Measurements from ENCODE around the gene DYRK3. TPM values are rescaled to one million over a fixed set of nuclear protein-coding genes. Genes with fewer than 3 reads are reported as not detected.

Gene DYRK3
- total and polyA plus RNA-seq, 3 experiments from 2014 or later = 11.0 to 11.7 TPM; not detected in 1

GRCh38 chr1:206591226-206591625 lies 44.1 kb upstream of the DYRK3 start:
- no peak overlapping the region for H3K4me3 ChIP-seq (ENCODE audit: low read length)
- H3K4me1 ChIP-seq (ENCODE audit: insufficient read depth, low read length) = peaks cover 13% of the 10 kb centered on the region
- Mint-ChIP-seq H3K4me3 (peak overlapping the region in 2 of 7 donors; percentile 20 to 31), H3K36me3 (peaks cover 0 to 91% (median 27%) of the 10 kb centered on the region in 3 donors), H3K4me1 (peaks cover 42 to 58% (median 58%) of the 10 kb centered on the region in 3 donors), H3K27me3 (no peaks in the 10 kb centered on the region), H3K27ac (peak overlapping the region; percentile 83 to 96 (median 93)), H3K9me3 (no peaks in the 10 kb centered on the region)
- no peaks in the 10 kb centered on the region for H3K9me3 ChIP-seq (ENCODE audit: low read length)
- POLR2A ChIA-PET = no interaction called here
- DNase-seq = no peak
- CTCF ChIA-PET = interaction anchor here (0.9 to 4.1 kb wide), 13 partner anchors 9 to 114 kb away, joined by 3 to 37 read pairs (median 5); partner anchors contain the start of gene EIF2D
- no peaks in the 10 kb centered on the region for H3K27me3 ChIP-seq (ENCODE audit: insufficient read depth, low read length, poor library complexity, severe bottlenecking)
- no peak overlapping the region for H3K27ac ChIP-seq (ENCODE audit: low read depth, low read length)
- H3K36me3 ChIP-seq (ENCODE audit: insufficient read depth, low read length) = peaks cover 51% of the 10 kb centered on the region

- H3K27ac Mint-ChIP-seq = peak overlapping the region in 7 of 8 donors; percentile 30 to 96 (median 59)
Observed at GRCh38 chr1:206591696-206592095, 43.6 kb upstream of the DYRK3 start.

GRCh38 chr1:206593351-206593925 lies 41.9 kb upstream of the DYRK3 start:
- H3K27me3 ChIP-seq (ENCODE audit: insufficient read depth, low read length, poor library complexity, severe bottlenecking) = no peaks in the 10 kb centered on the region
- H3K4me3 Mint-ChIP-seq = no peak overlapping the region
- H3K4me3 ChIP-seq (ENCODE audit: low read length) = no peak overlapping the region
- peaks cover 38 to 43% (median 42%) of the 10 kb centered on the region in 3 donors for H3K4me1 Mint-ChIP-seq
- ChIA-PET CTCF (interaction anchor here (1.0 to 4.1 kb wide), 4 partner anchors 13 to 48 kb away, joined by 3 to 37 read pairs (median 5); partner anchors contain the start of gene EIF2D), POLR2A (no interaction called here)
- peaks cover 4 to 83% (median 25%) of the 10 kb centered on the region in 3 donors for H3K36me3 Mint-ChIP-seq
- no peak overlapping the region for H3K27ac ChIP-seq (ENCODE audit: low read depth, low read length)
- no peaks in the 10 kb centered on the region for H3K9me3 ChIP-seq (ENCODE audit: low read length)
- no peaks in the 10 kb centered on the region for H3K27me3 Mint-ChIP-seq
- H3K36me3 ChIP-seq (ENCODE audit: insufficient read depth, low read length) = peaks cover 48% of the 10 kb centered on the region
- H3K27ac Mint-ChIP-seq = peak overlapping the region in 7 of 8 donors; percentile 14 to 96 (median 77)
- peaks cover 13% of the 10 kb centered on the region for H3K4me1 ChIP-seq (ENCODE audit: insufficient read depth, low read length)
- no peak for DNase-seq
- H3K9me3 Mint-ChIP-seq = no peaks in the 10 kb centered on the region

More at GRCh38 chr1:206591696-206592095, 43.6 kb upstream of the DYRK3 start:
- peaks cover 42 to 58% (median 54%) of the 10 kb centered on the region in 3 donors for H3K4me1 Mint-ChIP-seq
- H3K27me3 Mint-ChIP-seq = no peaks in the 10 kb centered on the region
- H3K4me3 Mint-ChIP-seq = no peak overlapping the region
- Histone ChIP-seq H3K27ac (ENCODE audit: low read depth, low read length) (no peak overlapping the region), H3K36me3 (ENCODE audit: insufficient read depth, low read length) (peaks cover 50% of the 10 kb centered on the region), H3K4me3 (ENCODE audit: low read length) (no peak overlapping the region), H3K9me3 (ENCODE audit: low read length) (no peaks in the 10 kb centered on the region), H3K4me1 (ENCODE audit: insufficient read depth, low read length) (peaks cover 13% of the 10 kb centered on the region), H3K27me3 (ENCODE audit: insufficient read depth, low read length, poor library complexity, severe bottlenecking) (no peaks in the 10 kb centered on the region)
- H3K36me3 Mint-ChIP-seq = peaks cover 2 to 89% (median 25%) of the 10 kb centered on the region in 3 donors
- no peak for DNase-seq
- no peaks in the 10 kb centered on the region for H3K9me3 Mint-ChIP-seq
- ChIA-PET CTCF (interaction anchor here (0.8 to 4.1 kb wide), 14 partner anchors 9 to 114 kb away, joined by 3 to 37 read pairs (median 4); partner anchors contain the start of gene EIF2D), POLR2A (no interaction called here)

GRCh38 chr1:206595581-206596318 lies 39.6 kb upstream of the DYRK3 start:
- H3K4me1 Mint-ChIP-seq = peaks cover 19 to 20% (median 19%) of the 10 kb centered on the region in 3 donors
- peaks cover 6% of the 10 kb centered on the region for H3K4me1 ChIP-seq (ENCODE audit: insufficient read depth, low read length)
- H3K9me3 Mint-ChIP-seq = no peaks in the 10 kb centered on the region
- no peak overlapping the region for H3K27ac ChIP-seq (ENCODE audit: low read depth, low read length)
- H3K36me3 Mint-ChIP-seq = peaks cover 4 to 84% (median 34%) of the 10 kb centered on the region in 3 donors
- H3K9me3 ChIP-seq (ENCODE audit: low read length) = no peaks in the 10 kb centered on the region
- no peak for DNase-seq
- H3K4me3 Mint-ChIP-seq = no peak overlapping the region
- no peaks in the 10 kb centered on the region for H3K27me3 ChIP-seq (ENCODE audit: insufficient read depth, low read length, poor library complexity, severe bottlenecking)
- ChIA-PET POLR2A (no interaction called here), CTCF (interaction anchor here (1.0 to 1.6 kb wide), 4 partner anchors 12 to 51 kb away, joined by 3 to 11 read pairs (median 3); no protein-coding TSS in a partner anchor)
- peak overlapping the region in 2 of 8 donors; percentile 45 to 58 for H3K27ac Mint-ChIP-seq
- no peak overlapping the region for H3K4me3 ChIP-seq (ENCODE audit: low read length)
- no peaks in the 10 kb centered on the region for H3K27me3 Mint-ChIP-seq
- H3K36me3 ChIP-seq (ENCODE audit: insufficient read depth, low read length) = peaks cover 48% of the 10 kb centered on the region

GRCh38 chr1:206596319-206596666 lies 39.0 kb upstream of the DYRK3 start:
- Mint-ChIP-seq H3K36me3 (peaks cover 4 to 83% (median 37%) of the 10 kb centered on the region in 3 donors), H3K9me3 (no peaks in the 10 kb centered on the region), H3K27me3 (no peaks in the 10 kb centered on the region), H3K4me3 (no peak overlapping the region), H3K4me1 (peaks cover 13 to 14% (median 14%) of the 10 kb centered on the region in 3 donors), H3K27ac (peak overlapping the region in 2 of 8 donors; percentile 26 to 45)
- Histone ChIP-seq H3K9me3 (ENCODE audit: low read length) (no peaks in the 10 kb centered on the region), H3K27ac (ENCODE audit: low read depth, low read length) (no peak overlapping the region), H3K27me3 (ENCODE audit: insufficient read depth, low read length, poor library complexity, severe bottlenecking) (no peaks in the 10 kb centered on the region), H3K4me3 (ENCODE audit: low read length) (no peak overlapping the region), H3K36me3 (ENCODE audit: insufficient read depth, low read length) (peaks cover 48% of the 10 kb centered on the region), H3K4me1 (ENCODE audit: insufficient read depth, low read length) (peaks cover under 1% of the 10 kb centered on the region)
- no peak for DNase-seq
- ChIA-PET CTCF (interaction anchor here (1.6 kb wide), 1 partner anchor 51 kb away, joined by 11 read pairs; no protein-coding TSS in a partner anchor), POLR2A (no interaction called here)

- no peaks in the 10 kb centered on the region for H3K9me3 ChIP-seq (ENCODE audit: low read length)
- ChIA-PET POLR2A (no interaction called here), CTCF (interaction anchor here (1.1 to 2.8 kb wide), 3 partner anchors 9 to 49 kb away, joined by 4 to 11 read pairs (median 11); partner anchors contain the start of gene EIF2D)
- H3K9me3 Mint-ChIP-seq = no peaks in the 10 kb centered on the region
- H3K4me1 Mint-ChIP-seq = no peaks in the 10 kb centered on the region
- no peak for DNase-seq
- H3K36me3 ChIP-seq (ENCODE audit: insufficient read depth, low read length) = peaks cover 61% of the 10 kb centered on the region
- H3K27me3 Mint-ChIP-seq = no peaks in the 10 kb centered on the region
- H3K4me1 ChIP-seq (ENCODE audit: insufficient read depth, low read length) = no peaks in the 10 kb centered on the region
- no peak overlapping the region for H3K4me3 ChIP-seq (ENCODE audit: low read length)
- H3K27ac Mint-ChIP-seq = no peak overlapping the region
- H3K27me3 ChIP-seq (ENCODE audit: insufficient read depth, low read length, poor library complexity, severe bottlenecking) = no peaks in the 10 kb centered on the region
- H3K4me3 Mint-ChIP-seq = no peak overlapping the region
- no peak overlapping the region for H3K27ac ChIP-seq (ENCODE audit: low read depth, low read length)
- peaks cover 4 to 80% (median 25%) of the 10 kb centered on the region in 3 donors for H3K36me3 Mint-ChIP-seq
Observed at GRCh38 chr1:206600527-206600926, 34.8 kb upstream of the DYRK3 start.

DNA sequence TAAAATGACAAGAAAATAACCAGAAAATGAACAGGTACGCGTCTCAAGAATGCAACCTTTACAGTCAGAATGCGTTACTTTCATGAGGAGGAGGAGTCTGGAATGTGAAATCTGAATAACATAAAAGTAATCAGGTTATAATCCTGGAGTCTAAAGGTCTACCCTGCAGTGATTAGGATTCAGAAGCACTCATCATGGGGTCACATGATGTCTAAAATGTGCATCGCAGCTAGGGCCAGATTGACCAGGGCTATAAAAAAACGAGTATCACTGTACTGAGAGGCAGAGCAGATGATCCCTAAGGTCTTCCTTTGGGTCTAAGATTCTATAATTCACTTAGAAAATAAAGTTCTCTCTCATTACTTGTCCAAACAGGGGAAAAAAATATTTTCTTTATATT lies 30.5 kb upstream of the DYRK3 start:
- DNase-seq = no peak
- POLR2A ChIA-PET = no interaction called here
- peaks cover 3 to 6% (median 5%) of the 10 kb centered on the region in 3 donors for H3K4me1 Mint-ChIP-seq
- no peak overlapping the region for H3K4me3 Mint-ChIP-seq
- no peaks in the 10 kb centered on the region for H3K9me3 ChIP-seq (ENCODE audit: low read length)
- CTCF ChIA-PET = interaction anchor here (1.2 to 1.6 kb wide), 2 partner anchors 49 to 115 kb away, joined by 3 to 5 read pairs; no protein-coding TSS in a partner anchor
- H3K27me3 ChIP-seq (ENCODE audit: insufficient read depth, low read length, poor library complexity, severe bottlenecking) = no peaks in the 10 kb centered on the region
- H3K27ac Mint-ChIP-seq = no peak overlapping the region
- H3K36me3 Mint-ChIP-seq = peaks cover 0 to 83% (median 23%) of the 10 kb centered on the region in 3 donors
- no peak overlapping the region for H3K4me3 ChIP-seq (ENCODE audit: low read length)
- H3K27me3 Mint-ChIP-seq = no peaks in the 10 kb centered on the region
- H3K9me3 Mint-ChIP-seq = no peaks in the 10 kb centered on the region
- H3K4me1 ChIP-seq (ENCODE audit: insufficient read depth, low read length) = no peaks in the 10 kb centered on the region
- peaks cover 42% of the 10 kb centered on the region for H3K36me3 ChIP-seq (ENCODE audit: insufficient read depth, low read length)
- H3K27ac ChIP-seq (ENCODE audit: low read depth, low read length) = no peak overlapping the region

DNA sequence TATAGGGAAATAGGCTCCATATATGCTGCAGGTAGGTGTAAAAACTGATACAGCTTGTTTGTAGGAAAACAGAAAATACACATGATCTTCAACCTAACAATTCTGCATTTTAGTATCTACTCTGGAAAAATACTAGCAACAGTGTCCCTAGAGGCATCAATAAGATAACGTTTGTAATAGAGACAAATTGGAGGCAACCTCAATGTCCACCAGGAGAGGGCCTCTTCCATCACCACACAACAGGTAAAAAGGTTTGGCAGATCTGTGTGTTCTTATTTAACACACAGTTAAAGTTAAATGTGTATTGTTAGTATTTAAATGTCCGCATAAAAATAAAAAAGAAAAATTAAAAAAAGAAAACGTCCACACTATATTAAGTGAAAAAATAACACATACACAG lies 28.5 kb upstream of the DYRK3 start:
- no peaks in the 10 kb centered on the region for H3K27me3 Mint-ChIP-seq
- POLR2A ChIA-PET = no interaction called here
- Histone ChIP-seq H3K27me3 (ENCODE audit: insufficient read depth, low read length, poor library complexity, severe bottlenecking) (no peaks in the 10 kb centered on the region), H3K27ac (ENCODE audit: low read depth, low read length) (no peak overlapping the region), H3K4me3 (ENCODE audit: low read length) (no peak overlapping the region), H3K4me1 (ENCODE audit: insufficient read depth, low read length) (peaks cover 7% of the 10 kb centered on the region), H3K36me3 (ENCODE audit: insufficient read depth, low read length) (peaks cover 38% of the 10 kb centered on the region), H3K9me3 (ENCODE audit: low read length) (no peaks in the 10 kb centered on the region)
- H3K27ac Mint-ChIP-seq = no peak overlapping the region
- CTCF ChIA-PET = interaction anchor here (0.9 to 1.1 kb wide), 2 partner anchors 15 to 52 kb away, joined by 3 to 5 read pairs; no protein-coding TSS in a partner anchor
- no peak overlapping the region for H3K4me3 Mint-ChIP-seq
- no peaks in the 10 kb centered on the region for H3K9me3 Mint-ChIP-seq
- peaks cover 11 to 19% (median 18%) of the 10 kb centered on the region in 3 donors for H3K4me1 Mint-ChIP-seq
- DNase-seq = no peak
- peaks cover 0 to 81% (median 20%) of the 10 kb centered on the region in 3 donors for H3K36me3 Mint-ChIP-seq

Data from CD8-positive, alpha-beta memory T cell (primary cell).